HL-60 (cell line): ENCODE measurements around the gene ALX4.

Source experiments
- DNase-seq, 2 experiments: peaks; one replicate each; pipeline ENCODE4 v3.0.0-alpha.2; 2010 to 2020; ENCODE audit warnings: low read depth in 1 of 2, low spot score in 1 of 2
- H3K27ac ChIP-seq: fragments of 250-450 bp; sonication (Bioruptor Pico); replicated peaks from 2 replicates; pipeline ENCODE4 v1.5.1; 2020; ENCODE audit warnings: mild to moderate bottlenecking, moderate library complexity
- H3K27me3 ChIP-seq: fragments of 250-450 bp; sonication (Bioruptor Pico); 2 replicates; pipeline ENCODE4 v1.5.1; 2021; ENCODE audit warnings: mild to moderate bottlenecking, moderate library complexity; ENCODE audit not compliant: insufficient read depth, poor library complexity, severe bottlenecking
- H3K4me3 ChIP-seq: replicated peaks from 2 replicates; pipeline ENCODE4 v1.5.1; 2011; ENCODE audit warnings: mild to moderate bottlenecking, control low read depth, low read length; ENCODE audit not compliant: insufficient read depth
- GABPA ChIP-seq: IDR thresholded peaks from 2 replicates; pipeline ENCODE4 v1.6.1; 2012; ENCODE audit warnings: low read depth
- POLR2AphosphoS5 ChIP-seq: IDR thresholded peaks from 2 replicates; pipeline ENCODE4 v1.6.1; 2012; ENCODE audit warnings: low read depth
- SPI1 ChIP-seq: IDR thresholded peaks from 2 replicates; pipeline ENCODE4 v1.6.1; 2012; ENCODE audit warnings: low read depth, mild to moderate bottlenecking, borderline replicate concordance
- TF ChIP-seq, protein P1 (sequence below): IDR thresholded peaks from one replicate; pipeline ENCODE4 v1.5.1; 2011; ENCODE audit warnings: low read length, control low read depth, inconsistent platforms; ENCODE audit not compliant: insufficient read depth
- TF ChIP-seq, protein P2 (sequence below): IDR thresholded peaks from 2 replicates; pipeline ENCODE4 v1.6.1; 2012; ENCODE audit warnings: low read depth; ENCODE audit not compliant: insufficient replicate concordance

Gene ALX4

DNA sequence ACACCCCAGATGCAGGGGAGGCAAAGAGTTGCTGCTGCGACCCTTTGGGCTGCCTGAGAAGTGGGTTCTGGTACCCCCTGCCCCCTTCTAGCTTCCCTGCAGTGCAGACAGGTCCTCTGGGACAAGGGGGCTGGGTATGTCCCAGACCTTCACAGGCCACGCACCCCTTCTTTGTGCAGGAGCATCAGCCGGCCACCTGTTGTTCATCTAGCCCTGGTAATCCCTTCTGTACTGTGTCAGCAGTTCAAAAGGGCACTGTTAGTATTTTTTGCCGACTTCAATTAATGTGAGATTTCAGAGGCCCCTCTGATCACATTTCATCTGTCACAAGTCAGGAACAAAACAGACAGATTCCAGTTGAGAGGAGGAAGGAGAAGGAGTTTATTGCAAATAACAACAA, 49.9 kb downstream of the ALX4 start:
- no peak overlapping the region for H3K27ac ChIP-seq
- H3K27me3 ChIP-seq: no peaks in the 10 kb centered on the region
- TF ChIP-seq, protein P1, sequence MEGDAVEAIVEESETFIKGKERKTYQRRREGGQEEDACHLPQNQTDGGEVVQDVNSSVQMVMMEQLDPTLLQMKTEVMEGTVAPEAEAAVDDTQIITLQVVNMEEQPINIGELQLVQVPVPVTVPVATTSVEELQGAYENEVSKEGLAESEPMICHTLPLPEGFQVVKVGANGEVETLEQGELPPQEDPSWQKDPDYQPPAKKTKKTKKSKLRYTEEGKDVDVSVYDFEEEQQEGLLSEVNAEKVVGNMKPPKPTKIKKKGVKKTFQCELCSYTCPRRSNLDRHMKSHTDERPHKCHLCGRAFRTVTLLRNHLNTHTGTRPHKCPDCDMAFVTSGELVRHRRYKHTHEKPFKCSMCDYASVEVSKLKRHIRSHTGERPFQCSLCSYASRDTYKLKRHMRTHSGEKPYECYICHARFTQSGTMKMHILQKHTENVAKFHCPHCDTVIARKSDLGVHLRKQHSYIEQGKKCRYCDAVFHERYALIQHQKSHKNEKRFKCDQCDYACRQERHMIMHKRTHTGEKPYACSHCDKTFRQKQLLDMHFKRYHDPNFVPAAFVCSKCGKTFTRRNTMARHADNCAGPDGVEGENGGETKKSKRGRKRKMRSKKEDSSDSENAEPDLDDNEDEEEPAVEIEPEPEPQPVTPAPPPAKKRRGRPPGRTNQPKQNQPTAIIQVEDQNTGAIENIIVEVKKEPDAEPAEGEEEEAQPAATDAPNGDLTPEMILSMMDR: no peak
- TF ChIP-seq POLR2AphosphoS5 (no peak), GABPA (no peak), SPI1 (no peak)
- TF ChIP-seq, protein P2, sequence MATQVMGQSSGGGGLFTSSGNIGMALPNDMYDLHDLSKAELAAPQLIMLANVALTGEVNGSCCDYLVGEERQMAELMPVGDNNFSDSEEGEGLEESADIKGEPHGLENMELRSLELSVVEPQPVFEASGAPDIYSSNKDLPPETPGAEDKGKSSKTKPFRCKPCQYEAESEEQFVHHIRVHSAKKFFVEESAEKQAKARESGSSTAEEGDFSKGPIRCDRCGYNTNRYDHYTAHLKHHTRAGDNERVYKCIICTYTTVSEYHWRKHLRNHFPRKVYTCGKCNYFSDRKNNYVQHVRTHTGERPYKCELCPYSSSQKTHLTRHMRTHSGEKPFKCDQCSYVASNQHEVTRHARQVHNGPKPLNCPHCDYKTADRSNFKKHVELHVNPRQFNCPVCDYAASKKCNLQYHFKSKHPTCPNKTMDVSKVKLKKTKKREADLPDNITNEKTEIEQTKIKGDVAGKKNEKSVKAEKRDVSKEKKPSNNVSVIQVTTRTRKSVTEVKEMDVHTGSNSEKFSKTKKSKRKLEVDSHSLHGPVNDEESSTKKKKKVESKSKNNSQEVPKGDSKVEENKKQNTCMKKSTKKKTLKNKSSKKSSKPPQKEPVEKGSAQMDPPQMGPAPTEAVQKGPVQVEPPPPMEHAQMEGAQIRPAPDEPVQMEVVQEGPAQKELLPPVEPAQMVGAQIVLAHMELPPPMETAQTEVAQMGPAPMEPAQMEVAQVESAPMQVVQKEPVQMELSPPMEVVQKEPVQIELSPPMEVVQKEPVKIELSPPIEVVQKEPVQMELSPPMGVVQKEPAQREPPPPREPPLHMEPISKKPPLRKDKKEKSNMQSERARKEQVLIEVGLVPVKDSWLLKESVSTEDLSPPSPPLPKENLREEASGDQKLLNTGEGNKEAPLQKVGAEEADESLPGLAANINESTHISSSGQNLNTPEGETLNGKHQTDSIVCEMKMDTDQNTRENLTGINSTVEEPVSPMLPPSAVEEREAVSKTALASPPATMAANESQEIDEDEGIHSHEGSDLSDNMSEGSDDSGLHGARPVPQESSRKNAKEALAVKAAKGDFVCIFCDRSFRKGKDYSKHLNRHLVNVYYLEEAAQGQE: no peak
- DNase-seq: no peak
- no peak overlapping the region for H3K4me3 ChIP-seq

DNA sequence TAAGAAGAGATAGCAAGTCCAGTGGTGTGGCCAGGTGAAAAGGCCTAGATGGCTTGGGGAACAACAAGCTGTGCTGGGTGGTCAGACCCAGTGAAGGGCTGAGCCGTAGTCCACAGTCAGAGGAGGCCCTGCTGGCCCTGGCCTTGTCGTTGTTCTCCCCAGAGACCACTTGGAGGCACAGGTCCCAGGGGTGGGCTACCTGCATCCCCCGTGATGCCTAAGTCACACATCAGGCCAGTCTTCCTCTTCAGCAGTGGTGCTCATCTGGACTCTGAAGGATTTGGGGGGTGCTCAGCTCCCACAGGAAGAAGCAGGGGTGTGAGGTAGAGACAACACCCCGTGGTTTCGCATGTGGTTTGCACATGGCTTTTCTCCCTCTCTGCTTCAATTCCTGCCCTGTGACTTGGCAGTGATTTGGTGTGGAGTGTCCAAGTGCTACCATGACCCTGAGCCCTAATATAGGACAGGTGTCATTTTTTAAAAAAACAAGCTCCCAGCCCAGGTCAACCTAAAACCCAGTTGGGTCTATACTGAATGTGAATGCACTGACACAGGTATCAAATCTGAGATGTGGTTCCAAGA, 51.0 kb downstream of the ALX4 start:
- Histone ChIP-seq H3K27ac (no peak overlapping the region), H3K27me3 (no peaks in the 10 kb centered on the region), H3K4me3 (no peak overlapping the region)
- DNase-seq: no peak
- TF ChIP-seq GABPA: no peak
- TF ChIP-seq, protein P2: no peak
- TF ChIP-seq, protein P1: no peak
- TF ChIP-seq POLR2AphosphoS5: no peak
- TF ChIP-seq SPI1: no peak

DNA sequence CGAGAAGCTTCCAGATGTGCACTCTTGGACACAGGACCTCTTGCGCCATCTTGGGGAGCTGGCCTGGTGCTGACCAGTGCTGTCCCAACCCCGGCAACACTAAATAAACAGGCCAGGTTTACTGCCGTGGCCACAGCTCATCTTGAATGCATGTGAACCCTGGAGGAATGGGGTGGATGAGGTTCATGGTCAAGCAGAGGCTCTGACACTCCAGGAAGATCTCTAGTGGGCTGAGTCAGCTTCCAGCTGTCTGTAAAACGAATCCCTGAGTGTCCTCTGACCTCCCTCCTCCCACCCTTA, 51.8 kb downstream of the ALX4 start:
- no peak overlapping the region for H3K4me3 ChIP-seq
- no peaks in the 10 kb centered on the region for H3K27me3 ChIP-seq
- H3K27ac ChIP-seq: no peak overlapping the region
- DNase-seq: no peak
- TF ChIP-seq, protein P1: no peak
- TF ChIP-seq SPI1 (no peak), POLR2AphosphoS5 (no peak), GABPA (no peak)
- TF ChIP-seq, protein P2: no peak
